HepG2 (cell line): ENCODE results near the gene TMEM87B. TPM values are rescaled to one million over a fixed set of nuclear protein-coding genes. Genes with fewer than 3 reads are reported as not detected.

Experiments
- CREB3 ChIP-seq: sonication (generic); formaldehyde crosslinking; IDR thresholded peaks from 2 replicates; pipeline ENCODE4 v1.5.0; 2020; ENCODE audit warnings: missing genetic modification reagents
- FOXK2 ChIP-seq: fragments of 450-650 bp; IDR thresholded peaks from 2 replicates; pipeline ENCODE4 v1.6.1; 2016
- HOXA3 ChIP-seq: sonication (generic); formaldehyde crosslinking; IDR thresholded peaks from 2 replicates; pipeline ENCODE4 v1.5.0; 2020; ENCODE audit warnings: missing genetic modification reagents
- MED8 ChIP-seq: sonication (generic); formaldehyde crosslinking; IDR thresholded peaks from 2 replicates; pipeline ENCODE4 v1.8.1; 2023; ENCODE audit warnings: mild to moderate bottlenecking, missing genetic modification reagents; ENCODE audit not compliant: insufficient replicate concordance
- MIXL1 ChIP-seq: IDR thresholded peaks from 2 replicates; pipeline ENCODE4 v1.6.1; 2016
- PCBP2 ChIP-seq: fragments of 200-400 bp; formaldehyde crosslinking; optimal IDR thresholded peaks from 2 replicates; pipeline ENCODE3; 2018; ENCODE audit warnings: low read length, low read depth; ENCODE audit not compliant: poor library complexity, severe bottlenecking
- PPARG ChIP-seq: conservative IDR thresholded peaks from 2 replicates; pipeline ENCODE4 v1.6.1; 2016; ENCODE audit warnings: missing biosample characterization, missing genetic modification reagents
- PRDM15 ChIP-seq: sonication (generic); formaldehyde crosslinking; IDR thresholded peaks from 2 replicates; pipeline ENCODE4 v1.4.0; 2020; ENCODE audit warnings: missing genetic modification reagents
- RBM22 ChIP-seq: fragments of 200-400 bp; formaldehyde crosslinking; optimal IDR thresholded peaks from 2 replicates; pipeline ENCODE3; 2017; ENCODE audit warnings: mild to moderate bottlenecking, low read length, moderate library complexity
- U2AF2 ChIP-seq: fragments of 200-400 bp; formaldehyde crosslinking; IDR thresholded peaks from 2 replicates; pipeline ENCODE4 v1.6.1; 2017; ENCODE audit warnings: low read depth, mild to moderate bottlenecking, low read length
- ZFP36L1 ChIP-seq: sonication (generic); formaldehyde crosslinking; IDR thresholded peaks from 2 replicates; pipeline ENCODE4 v1.8.0; 2022; ENCODE audit warnings: mild to moderate bottlenecking, missing genetic modification reagents, moderate library complexity
- ZGPAT ChIP-seq: IDR thresholded peaks from 2 replicates; pipeline ENCODE4 v1.6.1; 2016; ENCODE audit warnings: mild to moderate bottlenecking
- ZNF296 ChIP-seq: sonication (generic); formaldehyde crosslinking; conservative IDR thresholded peaks from 2 replicates; pipeline ENCODE4 v1.5.0; 2020; ENCODE audit warnings: mild to moderate bottlenecking, missing genetic modification reagents
- ZNF567 ChIP-seq: sonication (generic); formaldehyde crosslinking; IDR thresholded peaks from 2 replicates; pipeline ENCODE4 v1.8.1; 2023; ENCODE audit warnings: mild to moderate bottlenecking, missing genetic modification reagents, borderline replicate concordance
- polyA plus RNA-seq, 8 experiments: library from polyadenylated mRNA; depleted of rRNA in 3 of 8; stranded (reverse) in 7 of 8; unstranded in 1 of 8; fragments of >200 nt; fragmentation: Illumina TruSeq in 4 of 8; extraction: Trizol in 4 of 8; gene quantifications; 2 replicates each; pipeline versions ENCODE4 v1.2.1 to v1.2.3, GENCODE V29; 2011 to 2016; ENCODE audit warnings: low read depth in 4 of 8, missing spikeins in 1 of 8, mixed read lengths in 1 of 8; ENCODE audit not compliant: insufficient read depth in 1 of 8
- total RNA-seq, 5 experiments: library from RNA; depleted of rRNA; stranded (reverse); fragments of >200 nt; fragmentation: Illumina TruSeq; extraction: Trizol; gene quantifications; 2 replicates each; pipeline ENCODE4 v1.2.3, GENCODE V29; 2016; ENCODE audit warnings: low read depth in 1 of 5
- TF ChIP-seq, protein P1 (sequence below), 2 experiments: sonication (generic) in 1 of 2; formaldehyde crosslinking in 1 of 2; IDR thresholded peaks; 2 replicates each; pipeline versions ENCODE4 v1.4.0 to v1.6.1; 2016 to 2020; ENCODE audit warnings: borderline replicate concordance in 1 of 2, low read depth in 1 of 2, mild to moderate bottlenecking in 1 of 2, missing genetic modification reagents in 1 of 2
- TF ChIP-seq, protein P2 (sequence below): sonication (generic); formaldehyde crosslinking; conservative IDR thresholded peaks from 2 replicates; pipeline ENCODE4 v1.8.0; 2022; ENCODE audit warnings: missing genetic modification reagents

TMEM87B gene
- total and polyA plus RNA-seq, 2 of the 13 experiments (the other 11 are each of a cell fraction or from before 2014, with no cell fraction given): 15.1 to 16.2 TPM

GRCh38 chr2:112053917-112054846 lies 887 bp upstream of the TMEM87B start (continued):
- TF ChIP-seq, protein P1, sequence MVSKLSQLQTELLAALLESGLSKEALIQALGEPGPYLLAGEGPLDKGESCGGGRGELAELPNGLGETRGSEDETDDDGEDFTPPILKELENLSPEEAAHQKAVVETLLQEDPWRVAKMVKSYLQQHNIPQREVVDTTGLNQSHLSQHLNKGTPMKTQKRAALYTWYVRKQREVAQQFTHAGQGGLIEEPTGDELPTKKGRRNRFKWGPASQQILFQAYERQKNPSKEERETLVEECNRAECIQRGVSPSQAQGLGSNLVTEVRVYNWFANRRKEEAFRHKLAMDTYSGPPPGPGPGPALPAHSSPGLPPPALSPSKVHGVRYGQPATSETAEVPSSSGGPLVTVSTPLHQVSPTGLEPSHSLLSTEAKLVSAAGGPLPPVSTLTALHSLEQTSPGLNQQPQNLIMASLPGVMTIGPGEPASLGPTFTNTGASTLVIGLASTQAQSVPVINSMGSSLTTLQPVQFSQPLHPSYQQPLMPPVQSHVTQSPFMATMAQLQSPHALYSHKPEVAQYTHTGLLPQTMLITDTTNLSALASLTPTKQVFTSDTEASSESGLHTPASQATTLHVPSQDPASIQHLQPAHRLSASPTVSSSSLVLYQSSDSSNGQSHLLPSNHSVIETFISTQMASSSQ (IDR thresholded peaks at IDR 0.05; ENCODE audit: low read depth): no peak
- TF ChIP-seq, protein P1 (CRISPR knock-in tag; IDR thresholded peaks at IDR 0.05; ENCODE audit: borderline replicate concordance): no peak
- no peak; the same call in 1 of the 2 replicates for TF ChIP-seq ZNF567 (CRISPR knock-in tag)
- TF ChIP-seq MIXL1 (CRISPR knock-in tag): no peak
- peak; percentile 40; the same call in 1 of the 2 replicates for TF ChIP-seq HOXA3 (CRISPR knock-in tag)
- no peak for TF ChIP-seq FOXK2
- no peak for TF ChIP-seq CREB3 (CRISPR knock-in tag)
- TF ChIP-seq ZGPAT (CRISPR knock-in tag): peak; percentile 42; the same call in 1 of the 2 replicates
- TF ChIP-seq ZFP36L1 (CRISPR knock-in tag): no peak; the same call in 1 of the 2 replicates
- no peak for TF ChIP-seq RBM22
- no peak for TF ChIP-seq MED8 (CRISPR knock-in tag)
- no peak for TF ChIP-seq PRDM15 (CRISPR knock-in tag)
- TF ChIP-seq U2AF2: no peak
- TF ChIP-seq PCBP2: no peak
- no peak for TF ChIP-seq PPARG (CRISPR knock-in tag)
- TF ChIP-seq ZNF296 (CRISPR knock-in tag): no peak
- TF ChIP-seq, protein P2, sequence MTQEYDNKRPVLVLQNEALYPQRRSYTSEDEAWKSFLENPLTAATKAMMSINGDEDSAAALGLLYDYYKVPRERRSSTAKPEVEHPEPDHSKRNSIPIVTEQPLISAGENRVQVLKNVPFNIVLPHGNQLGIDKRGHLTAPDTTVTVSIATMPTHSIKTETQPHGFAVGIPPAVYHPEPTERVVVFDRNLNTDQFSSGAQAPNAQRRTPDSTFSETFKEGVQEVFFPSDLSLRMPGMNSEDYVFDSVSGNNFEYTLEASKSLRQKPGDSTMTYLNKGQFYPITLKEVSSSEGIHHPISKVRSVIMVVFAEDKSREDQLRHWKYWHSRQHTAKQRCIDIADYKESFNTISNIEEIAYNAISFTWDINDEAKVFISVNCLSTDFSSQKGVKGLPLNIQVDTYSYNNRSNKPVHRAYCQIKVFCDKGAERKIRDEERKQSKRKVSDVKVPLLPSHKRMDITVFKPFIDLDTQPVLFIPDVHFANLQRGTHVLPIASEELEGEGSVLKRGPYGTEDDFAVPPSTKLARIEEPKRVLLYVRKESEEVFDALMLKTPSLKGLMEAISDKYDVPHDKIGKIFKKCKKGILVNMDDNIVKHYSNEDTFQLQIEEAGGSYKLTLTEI (CRISPR knock-in tag): no peak
